Progenitor cell of endocrine pancreas (in vitro differentiated cells): ENCODE results near the gene BTBD3. TPM values are rescaled to one million over a fixed set of nuclear protein-coding genes. Genes with fewer than 3 reads are reported as not detected.
A peak's percentile ranks its signal among the peaks of the same experiment; 100 is the strongest.

Experiments
- DNase-seq: peaks from one replicate; pipeline ENCODE4 v3.0.0; 2021; ENCODE audit warnings: low spot score; ENCODE audit not compliant: unreplicated experiment
- H3K27ac Mint-ChIP-seq: 2 replicates; pipeline ENCODE4 v1.8.0; 2021; ENCODE audit warnings: mild to moderate bottlenecking, moderate library complexity, mixed read lengths
- H3K27me3 Mint-ChIP-seq: 2 replicates; pipeline ENCODE4 v1.8.0; 2021; ENCODE audit warnings: mixed read lengths
- H3K36me3 Mint-ChIP-seq: 2 replicates; pipeline ENCODE4 v1.8.0; 2022; ENCODE audit warnings: mixed read lengths; ENCODE audit not compliant: insufficient read depth
- H3K4me1 Mint-ChIP-seq: 2 replicates; pipeline ENCODE4 v1.8.0; 2021; ENCODE audit warnings: low read depth, mixed read lengths
- H3K4me3 Mint-ChIP-seq: 2 replicates; pipeline ENCODE4 v1.8.0; 2021; ENCODE audit warnings: low read depth, mild to moderate bottlenecking, moderate library complexity, mixed read lengths
- H3K9me3 Mint-ChIP-seq: 2 replicates; pipeline ENCODE4 v1.8.0; 2021; ENCODE audit warnings: low read depth, mixed read lengths
- total RNA-seq: library from RNA; stranded (reverse); gene quantifications from 2 replicates; pipeline ENCODE4 v1.2.1, GENCODE V29; 2021
- TF ChIP-seq, protein P1 (sequence below): fragments of 200-600 bp; sonication (generic); IDR thresholded peaks from one replicate; pipeline ENCODE4 v1.5.0; 2021; ENCODE audit warnings: antibody characterized with exemption, mild to moderate bottlenecking; ENCODE audit not compliant: unreplicated experiment

The BTBD3 gene
- total RNA-seq, 1 donor from 2014 or later: 98.9 TPM

DNA sequence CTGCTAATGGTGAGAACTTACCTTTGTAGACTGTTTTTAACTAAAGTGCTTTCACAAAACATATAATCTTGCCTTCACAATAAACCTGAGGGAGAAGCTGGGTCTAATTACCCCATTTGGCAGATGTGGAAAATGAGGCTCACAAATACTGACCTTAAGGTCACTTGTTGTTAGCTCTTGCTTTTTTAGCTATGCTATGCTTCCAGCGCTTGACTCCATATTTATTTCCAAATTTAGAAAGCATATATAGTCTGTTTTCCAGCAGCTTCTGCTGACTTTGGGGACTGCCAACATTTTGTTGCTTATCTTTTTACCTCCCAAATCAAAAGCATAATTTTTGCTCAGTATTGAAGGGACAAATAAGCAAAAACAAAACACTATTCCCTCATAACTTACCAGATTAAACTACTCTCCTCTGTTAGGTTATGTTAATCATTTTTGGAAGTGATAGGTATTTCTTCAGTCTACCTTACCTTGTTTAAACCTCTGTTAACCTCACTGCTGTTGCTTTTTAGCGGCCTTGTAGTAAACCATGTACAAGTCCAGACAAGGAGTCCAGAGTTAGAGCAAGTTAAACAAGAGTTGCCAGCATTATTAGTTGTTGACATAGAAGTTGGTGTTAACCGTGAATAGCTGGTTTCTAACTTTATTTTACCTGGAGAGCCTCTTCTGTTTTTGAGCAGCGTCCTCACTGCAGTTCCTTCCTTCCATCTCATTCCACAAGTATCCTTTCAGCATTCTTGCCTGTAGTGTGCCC is 4.9 kb upstream of the BTBD3 start:
- Mint-ChIP-seq H3K4me1 (peaks cover 37% of the 10 kb centered on the region), H3K27me3 (no peaks in the 10 kb centered on the region), H3K4me3 (no peak overlapping the region), H3K9me3 (no peaks in the 10 kb centered on the region), H3K27ac (no peak overlapping the region), H3K36me3 (no peaks in the 10 kb centered on the region)
- TF ChIP-seq, protein P1, sequence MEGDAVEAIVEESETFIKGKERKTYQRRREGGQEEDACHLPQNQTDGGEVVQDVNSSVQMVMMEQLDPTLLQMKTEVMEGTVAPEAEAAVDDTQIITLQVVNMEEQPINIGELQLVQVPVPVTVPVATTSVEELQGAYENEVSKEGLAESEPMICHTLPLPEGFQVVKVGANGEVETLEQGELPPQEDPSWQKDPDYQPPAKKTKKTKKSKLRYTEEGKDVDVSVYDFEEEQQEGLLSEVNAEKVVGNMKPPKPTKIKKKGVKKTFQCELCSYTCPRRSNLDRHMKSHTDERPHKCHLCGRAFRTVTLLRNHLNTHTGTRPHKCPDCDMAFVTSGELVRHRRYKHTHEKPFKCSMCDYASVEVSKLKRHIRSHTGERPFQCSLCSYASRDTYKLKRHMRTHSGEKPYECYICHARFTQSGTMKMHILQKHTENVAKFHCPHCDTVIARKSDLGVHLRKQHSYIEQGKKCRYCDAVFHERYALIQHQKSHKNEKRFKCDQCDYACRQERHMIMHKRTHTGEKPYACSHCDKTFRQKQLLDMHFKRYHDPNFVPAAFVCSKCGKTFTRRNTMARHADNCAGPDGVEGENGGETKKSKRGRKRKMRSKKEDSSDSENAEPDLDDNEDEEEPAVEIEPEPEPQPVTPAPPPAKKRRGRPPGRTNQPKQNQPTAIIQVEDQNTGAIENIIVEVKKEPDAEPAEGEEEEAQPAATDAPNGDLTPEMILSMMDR: no peak
- no peak for DNase-seq

DNA sequence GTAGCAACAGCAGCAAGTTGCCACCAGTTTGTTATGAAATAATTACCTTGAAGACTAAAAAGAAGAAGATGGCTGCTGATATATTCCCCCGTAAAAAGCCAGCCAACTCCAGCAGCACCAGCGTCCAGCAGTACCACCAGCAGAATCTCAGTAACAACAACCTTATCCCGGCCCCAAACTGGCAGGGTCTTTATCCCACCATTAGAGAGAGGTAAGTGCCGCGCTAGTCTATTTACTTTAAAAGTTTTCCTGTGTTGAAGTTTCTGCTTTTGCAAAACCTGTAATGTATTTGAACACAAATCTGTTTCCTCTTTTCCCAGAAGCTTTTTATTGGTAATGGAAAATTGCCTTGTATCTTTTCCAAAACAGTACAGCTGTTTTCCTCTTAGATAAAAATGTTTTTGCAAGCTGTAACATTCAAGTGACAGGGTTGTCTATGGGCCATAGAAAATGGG is 725 bp downstream of the BTBD3 start:
- Mint-ChIP-seq H3K4me1 (peaks cover 54% of the 10 kb centered on the region), H3K27ac (peak overlapping the region; percentile 87), H3K36me3 (peaks cover 13% of the 10 kb centered on the region), H3K27me3 (no peaks in the 10 kb centered on the region), H3K4me3 (peak overlapping the region; percentile 74), H3K9me3 (no peaks in the 10 kb centered on the region)
- TF ChIP-seq, protein P1: no peak
- DNase-seq: no peak

DNA sequence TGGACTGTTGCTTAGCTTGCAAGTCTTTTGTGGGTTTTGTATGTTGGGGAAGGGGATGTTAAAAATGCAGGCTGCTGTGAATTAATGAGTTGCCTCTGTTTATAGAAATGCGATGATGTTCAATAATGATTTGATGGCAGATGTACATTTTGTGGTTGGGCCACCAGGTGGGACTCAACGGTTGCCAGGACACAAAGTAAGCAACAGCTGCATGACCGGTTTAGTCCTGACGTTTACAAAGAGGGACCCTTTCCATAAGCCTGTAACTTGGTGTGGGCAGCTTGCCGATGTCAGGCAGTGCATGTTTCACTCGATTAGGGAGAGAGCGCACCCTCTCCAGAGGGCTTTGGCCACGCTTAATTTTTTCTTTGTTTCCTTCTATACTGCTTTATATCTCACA is 1.3 kb downstream of the BTBD3 start:
- Mint-ChIP-seq H3K27ac (peak overlapping the region; percentile 45), H3K9me3 (no peaks in the 10 kb centered on the region), H3K4me3 (peak overlapping the region; percentile 74), H3K36me3 (peaks cover 19% of the 10 kb centered on the region), H3K27me3 (no peaks in the 10 kb centered on the region), H3K4me1 (peaks cover 54% of the 10 kb centered on the region)
- TF ChIP-seq, protein P1: peak; percentile 32
- DNase-seq: no peak

DNA sequence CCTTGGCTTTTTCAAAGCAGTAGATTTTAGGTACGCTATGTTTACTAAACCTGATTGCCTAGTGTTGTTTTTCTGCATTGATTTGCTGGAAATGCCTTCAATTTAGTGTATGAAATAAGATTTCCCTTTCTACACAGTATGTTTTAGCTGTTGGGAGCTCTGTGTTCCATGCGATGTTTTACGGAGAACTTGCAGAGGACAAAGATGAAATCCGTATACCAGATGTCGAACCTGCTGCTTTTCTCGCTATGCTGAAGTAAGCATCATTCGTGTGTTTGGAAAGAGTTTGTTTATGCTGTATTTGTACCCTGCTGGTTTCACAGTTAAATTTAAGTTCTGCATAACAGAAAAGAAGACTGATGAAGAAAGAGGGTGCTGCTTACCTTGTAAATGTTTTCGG is 1.9 kb downstream of the BTBD3 start:
- Mint-ChIP-seq H3K4me3 (peak overlapping the region; percentile 74), H3K36me3 (peaks cover 20% of the 10 kb centered on the region), H3K27me3 (no peaks in the 10 kb centered on the region), H3K27ac (peak overlapping the region; percentile 45), H3K9me3 (no peaks in the 10 kb centered on the region), H3K4me1 (peaks cover 54% of the 10 kb centered on the region)
- TF ChIP-seq, protein P1: no peak
- no peak for DNase-seq

DNA sequence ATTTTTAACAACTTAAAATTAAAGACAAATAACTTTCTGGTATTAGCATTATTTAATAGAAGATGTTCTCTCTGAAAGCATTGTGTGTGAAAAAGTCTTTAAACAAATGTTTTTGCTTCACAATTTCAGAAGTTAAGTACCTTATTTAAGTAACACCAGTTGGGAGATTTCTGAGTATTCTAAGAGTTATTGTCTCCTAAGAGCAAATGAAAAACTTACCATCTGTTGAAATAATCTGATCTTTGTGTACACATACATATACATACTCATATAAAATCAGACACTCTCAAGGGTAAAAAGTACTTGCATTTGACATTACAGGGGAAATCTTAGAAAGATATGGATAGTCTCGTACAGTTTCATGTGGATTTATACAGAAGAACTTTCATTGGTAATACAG is 2.4 kb downstream of the BTBD3 start:
- peaks cover 51% of the 10 kb centered on the region for H3K4me1 Mint-ChIP-seq
- H3K27ac Mint-ChIP-seq: peak overlapping the region; percentile 45
- peaks cover 22% of the 10 kb centered on the region for H3K36me3 Mint-ChIP-seq
- H3K27me3 Mint-ChIP-seq: no peaks in the 10 kb centered on the region
- H3K9me3 Mint-ChIP-seq: no peaks in the 10 kb centered on the region
- no peak for DNase-seq
- TF ChIP-seq, protein P1: no peak
- H3K4me3 Mint-ChIP-seq: peak overlapping the region; percentile 74
